Liver (tissue), 9 donors: Measurements from ENCODE around the gene CUL5. TPM values are rescaled to one million over a fixed set of nuclear protein-coding genes. Genes with fewer than 3 reads are reported as not detected.

Source experiments
- DNase-seq: peaks from one replicate; pipeline ENCODE4 v3.0.0-alpha.2; 2017; ENCODE audit warnings: low spot score
- H3K27ac ChIP-seq, 2 donors: one replicate each; pipeline ENCODE4 v1.7.0; 2013; ENCODE audit warnings: inconsistent platforms in 2 of 2, low read length in 2 of 2, control low read depth in 1 of 2, low read depth in 1 of 2, mild to moderate bottlenecking in 1 of 2
- H3K27me3 ChIP-seq, 4 donors: one replicate each; pipeline versions ENCODE4 v1.6.1 to v1.7.0; 2013; ENCODE audit warnings: low read length in 3 of 4, inconsistent platforms in 1 of 4, mild to moderate bottlenecking in 1 of 4, moderate library complexity in 1 of 4; ENCODE audit not compliant: control insufficient read depth in 4 of 4, insufficient read depth in 4 of 4
- H3K36me3 ChIP-seq, 4 donors: one replicate each; pipeline versions ENCODE4 v1.6.1 to v1.7.0; 2013; ENCODE audit warnings: low read length in 3 of 4, mild to moderate bottlenecking in 3 of 4, low read depth in 1 of 4, moderate library complexity in 1 of 4; ENCODE audit not compliant: control insufficient read depth in 4 of 4, insufficient read depth in 3 of 4
- H3K4me1 ChIP-seq, 4 donors: one replicate each; pipeline versions ENCODE4 v1.6.1 to v1.7.0; 2013; ENCODE audit warnings: low read length in 3 of 4, mild to moderate bottlenecking in 3 of 4, moderate library complexity in 1 of 4; ENCODE audit not compliant: control insufficient read depth in 4 of 4, insufficient read depth in 4 of 4
- H3K4me3 ChIP-seq, 3 donors: one replicate each; pipeline versions ENCODE4 v1.6.1 to v1.7.0; 2013; ENCODE audit warnings: low read length in 3 of 3, control low read depth in 1 of 3, low read depth in 1 of 3, mild to moderate bottlenecking in 1 of 3
- H3K9ac ChIP-seq, 2 donors: one replicate each; pipeline ENCODE4 v1.7.0; 2013; ENCODE audit warnings: low read length in 2 of 2, mild to moderate bottlenecking in 2 of 2, moderate library complexity in 2 of 2, control low read depth in 1 of 2, low read depth in 1 of 2
- H3K9me3 ChIP-seq, 4 donors: one replicate each; pipeline versions ENCODE4 v1.6.1 to v1.7.0; 2013; ENCODE audit warnings: low read length in 3 of 4; ENCODE audit not compliant: control insufficient read depth in 4 of 4
- EGR1 ChIP-seq, 2 donors: IDR thresholded peaks; 2 replicates each; pipeline ENCODE4 v1.6.1; 2016 to 2018; ENCODE audit warnings: antibody characterized with exemption in 2 of 2, low read depth in 2 of 2
- FOXA1 ChIP-seq: IDR thresholded peaks from 2 replicates; pipeline ENCODE4 v1.6.1; 2016; ENCODE audit warnings: antibody characterized with exemption
- FOXA2 ChIP-seq: IDR thresholded peaks from 2 replicates; pipeline ENCODE4 v1.6.1; 2016; ENCODE audit warnings: antibody characterized with exemption
- GABPA ChIP-seq, 2 donors: IDR thresholded peaks in 1 of 2; conservative IDR thresholded peaks in 1 of 2; 2 replicates each; pipeline ENCODE4 v1.6.1; 2016; ENCODE audit warnings: antibody characterized with exemption in 2 of 2, mild to moderate bottlenecking in 1 of 2, moderate library complexity in 1 of 2
- HNF4A ChIP-seq, 2 donors: conservative IDR thresholded peaks; 2 replicates each; pipeline ENCODE4 v1.6.1; 2016; ENCODE audit warnings: antibody characterized with exemption in 2 of 2, mild to moderate bottlenecking in 2 of 2
- HNF4G ChIP-seq: IDR thresholded peaks from 2 replicates; pipeline ENCODE4 v1.6.1; 2016; ENCODE audit warnings: antibody characterized with exemption
- JUND ChIP-seq, 2 donors: IDR thresholded peaks; 2 replicates each; pipeline ENCODE4 v1.6.1; 2016; ENCODE audit warnings: antibody characterized with exemption in 2 of 2
- MAX ChIP-seq: IDR thresholded peaks from 2 replicates; pipeline ENCODE4 v1.6.1; 2016; ENCODE audit warnings: antibody characterized with exemption
- NR2F2 ChIP-seq: IDR thresholded peaks from 2 replicates; pipeline ENCODE4 v1.6.1; 2016; ENCODE audit warnings: antibody characterized with exemption
- RAD21 ChIP-seq, 2 donors: IDR thresholded peaks; 2 replicates each; pipeline ENCODE4 v1.6.1; 2016; ENCODE audit warnings: antibody characterized with exemption in 2 of 2, mild to moderate bottlenecking in 2 of 2
- REST ChIP-seq: IDR thresholded peaks from 2 replicates; pipeline ENCODE4 v1.6.1; 2016; ENCODE audit warnings: antibody characterized with exemption, mild to moderate bottlenecking
- RXRA ChIP-seq, 2 donors: IDR thresholded peaks; 2 replicates each; pipeline ENCODE4 v1.6.1; 2017 to 2018; ENCODE audit warnings: antibody characterized with exemption in 2 of 2, mild to moderate bottlenecking in 1 of 2
- SP1 ChIP-seq: IDR thresholded peaks from 2 replicates; pipeline ENCODE4 v1.6.1; 2018; ENCODE audit warnings: antibody characterized with exemption, mild to moderate bottlenecking
- YY1 ChIP-seq: IDR thresholded peaks from 2 replicates; pipeline ENCODE4 v1.6.1; 2016; ENCODE audit warnings: antibody characterized with exemption, mild to moderate bottlenecking
- ZBTB33 ChIP-seq: IDR thresholded peaks from 2 replicates; pipeline ENCODE4 v1.6.1; 2016; ENCODE audit warnings: antibody characterized with exemption
- WGBS: extraction: QIAGEN DNeasy Blood & Tissue Kit; methylation state at CpG from one replicate; pipeline ENCODE4 v1.1.7; 2013; 5-methylcytosine and 5-hydroxymethylcytosine counted together
- polyA plus RNA-seq, 2 donors: library from polyadenylated mRNA; stranded (reverse) in 1 of 2; unstranded in 1 of 2; fragments of 200-250 nt in 1 of 2; fragments of >200 nt in 1 of 2; fragmentation: Nextera tagmentation in 1 of 2; extraction: Ambion mirVana in 1 of 2; gene quantifications; one replicate each; pipeline versions ENCODE4 v1.2.1 to v1.2.3, GENCODE V29; 2013 to 2015
- total RNA-seq, 2 donors: library from RNA; depleted of rRNA; stranded (reverse); fragments of >200 nt; gene quantifications; one replicate each; pipeline ENCODE4 v1.2.3, GENCODE V29; 2014
- TF ChIP-seq, protein P1 (sequence below): fragments of 150-350 bp; IDR thresholded peaks from 2 replicates; pipeline ENCODE4 v1.5.1; 2017; ENCODE audit warnings: improper control_type of control experiment, low read depth, low read length; ENCODE audit not compliant: missing input control
- TF ChIP-seq, protein P2 (sequence below): IDR thresholded peaks from 2 replicates; pipeline ENCODE4 v1.6.1; 2016; ENCODE audit warnings: antibody characterized with exemption
- donor health status: healthy.
- donor health status: healthy.
- donor health status: healthy.
- donor health status: healthy.
- donor health status: healthy.

The CUL5 gene
- total and polyA plus RNA-seq, 4 donors = 5.6 to 21.1 (median 12.9) TPM

- no peak for DNase-seq
- Histone ChIP-seq H3K36me3 (no peaks in the 10 kb centered on the region), H3K9ac (no peak overlapping the region), H3K27ac (no peak overlapping the region), H3K4me1 (no peaks in the 10 kb centered on the region), H3K9me3 (no peaks in the 10 kb centered on the region), H3K4me3 (no peak overlapping the region), H3K27me3 (no peaks in the 10 kb centered on the region)
- 77% methylated on average over 5 of the region's 5 CpGs for WGBS
- no peak for TF ChIP-seq NR2F2
- no peak for TF ChIP-seq SP1
- no peak for TF ChIP-seq JUND (IDR thresholded peaks at IDR 0.05)
- TF ChIP-seq, protein P1, sequence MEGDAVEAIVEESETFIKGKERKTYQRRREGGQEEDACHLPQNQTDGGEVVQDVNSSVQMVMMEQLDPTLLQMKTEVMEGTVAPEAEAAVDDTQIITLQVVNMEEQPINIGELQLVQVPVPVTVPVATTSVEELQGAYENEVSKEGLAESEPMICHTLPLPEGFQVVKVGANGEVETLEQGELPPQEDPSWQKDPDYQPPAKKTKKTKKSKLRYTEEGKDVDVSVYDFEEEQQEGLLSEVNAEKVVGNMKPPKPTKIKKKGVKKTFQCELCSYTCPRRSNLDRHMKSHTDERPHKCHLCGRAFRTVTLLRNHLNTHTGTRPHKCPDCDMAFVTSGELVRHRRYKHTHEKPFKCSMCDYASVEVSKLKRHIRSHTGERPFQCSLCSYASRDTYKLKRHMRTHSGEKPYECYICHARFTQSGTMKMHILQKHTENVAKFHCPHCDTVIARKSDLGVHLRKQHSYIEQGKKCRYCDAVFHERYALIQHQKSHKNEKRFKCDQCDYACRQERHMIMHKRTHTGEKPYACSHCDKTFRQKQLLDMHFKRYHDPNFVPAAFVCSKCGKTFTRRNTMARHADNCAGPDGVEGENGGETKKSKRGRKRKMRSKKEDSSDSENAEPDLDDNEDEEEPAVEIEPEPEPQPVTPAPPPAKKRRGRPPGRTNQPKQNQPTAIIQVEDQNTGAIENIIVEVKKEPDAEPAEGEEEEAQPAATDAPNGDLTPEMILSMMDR = no peak
- no peak for TF ChIP-seq FOXA2
- TF ChIP-seq, protein P2, sequence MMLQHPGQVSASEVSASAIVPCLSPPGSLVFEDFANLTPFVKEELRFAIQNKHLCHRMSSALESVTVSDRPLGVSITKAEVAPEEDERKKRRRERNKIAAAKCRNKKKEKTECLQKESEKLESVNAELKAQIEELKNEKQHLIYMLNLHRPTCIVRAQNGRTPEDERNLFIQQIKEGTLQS = no peak
- no peak for TF ChIP-seq RAD21 (IDR thresholded peaks at IDR 0.05)
- no peak for TF ChIP-seq YY1
- no peak for TF ChIP-seq HNF4A (conservative IDR thresholded peaks at IDR 0.05)
- TF ChIP-seq RXRA (IDR thresholded peaks at IDR 0.05) = no peak
- TF ChIP-seq EGR1 (IDR thresholded peaks at IDR 0.05; ENCODE audit: low read depth in 2 of 2) = no peak
- no peak for TF ChIP-seq GABPA (IDR thresholded peaks at IDR 0.05 in 1 of 2, conservative IDR thresholded peaks at IDR 0.05 in 1 of 2)
- no peak for TF ChIP-seq FOXA1
- no peak for TF ChIP-seq ZBTB33
- no peak for TF ChIP-seq REST
- no peak for TF ChIP-seq HNF4G
These were observed 38.6 kb upstream of the CUL5 start for GRCh38 chr11:107970049-107970448.

- 81% methylated on average over 1 of the region's 1 CpG for WGBS
- TF ChIP-seq FOXA1 (no peak), HNF4G (no peak), YY1 (no peak), HNF4A (conservative IDR thresholded peaks at IDR 0.05) (no peak), REST (no peak), RXRA (IDR thresholded peaks at IDR 0.05) (no peak), EGR1 (IDR thresholded peaks at IDR 0.05; ENCODE audit: low read depth in 2 of 2) (no peak), RAD21 (IDR thresholded peaks at IDR 0.05) (no peak), GABPA (IDR thresholded peaks at IDR 0.05 in 1 of 2, conservative IDR thresholded peaks at IDR 0.05 in 1 of 2) (no peak), NR2F2 (no peak), FOXA2 (no peak), MAX (no peak)
- TF ChIP-seq, protein P2 = no peak
- Histone ChIP-seq H3K36me3 (no peaks in the 10 kb centered on the region), H3K4me3 (no peak overlapping the region), H3K4me1 (no peaks in the 10 kb centered on the region), H3K9ac (no peak overlapping the region), H3K27me3 (no peaks in the 10 kb centered on the region), H3K27ac (no peak overlapping the region), H3K9me3 (no peaks in the 10 kb centered on the region)
- DNase-seq = no peak
These were observed 35.1 kb upstream of the CUL5 start for GRCh38 chr11:107973641-107974040.
